HepG2 (cell line): ENCODE data around the gene RBM15B. TPM values are rescaled to one million over a fixed set of nuclear protein-coding genes. Genes with fewer than 3 reads are reported as not detected.
A peak's percentile ranks its signal among the peaks of the same experiment; 100 is the strongest.

Source experiments
- CENPT ChIP-seq: sonication (generic); formaldehyde crosslinking; IDR thresholded peaks from 2 replicates; pipeline ENCODE4 v1.8.0; 2022; ENCODE audit warnings: low read depth, mild to moderate bottlenecking, moderate library complexity, missing genetic modification reagents
- FOXC1 ChIP-seq: sonication (generic); formaldehyde crosslinking; IDR thresholded peaks from 2 replicates; pipeline ENCODE4 v1.8.0; 2022; ENCODE audit warnings: mild to moderate bottlenecking, missing genetic modification reagents, borderline replicate concordance
- KLF9 ChIP-seq: IDR thresholded peaks from 2 replicates; pipeline ENCODE4 v1.6.1; 2016; ENCODE audit warnings: low read depth
- MTA1 ChIP-seq: sonication (generic); formaldehyde crosslinking; IDR thresholded peaks from 2 replicates; pipeline ENCODE4 v1.4.0; 2020; ENCODE audit warnings: missing genetic modification reagents, mild to moderate bottlenecking, borderline replicate concordance
- NFKB2 ChIP-seq: sonication (generic); formaldehyde crosslinking; IDR thresholded peaks from 2 replicates; pipeline ENCODE4 v1.4.0; 2020; ENCODE audit warnings: missing genetic modification reagents, borderline replicate concordance
- NFYC ChIP-seq: IDR thresholded peaks from 2 replicates; pipeline ENCODE4 v1.6.1; 2016; ENCODE audit warnings: missing genetic modification reagents, missing compliant biosample characterization
- ONECUT2 ChIP-seq: sonication (generic); formaldehyde crosslinking; IDR thresholded peaks from 2 replicates; pipeline ENCODE4 v1.4.0; 2020; ENCODE audit warnings: missing genetic modification reagents
- RFXANK ChIP-seq: IDR thresholded peaks from 2 replicates; pipeline ENCODE4 v1.6.1; 2016
- TEF ChIP-seq: sonication (generic); formaldehyde crosslinking; IDR thresholded peaks from 2 replicates; pipeline ENCODE4 v1.5.0; 2020; ENCODE audit warnings: missing genetic modification reagents
- YEATS4 ChIP-seq: sonication (generic); formaldehyde crosslinking; IDR thresholded peaks from 2 replicates; pipeline ENCODE4 v1.4.0; 2020; ENCODE audit warnings: missing genetic modification reagents, borderline replicate concordance
- ZBTB10 ChIP-seq: sonication (generic); formaldehyde crosslinking; IDR thresholded peaks from 2 replicates; pipeline ENCODE4 v1.4.0; 2020; ENCODE audit warnings: missing genetic modification reagents, borderline replicate concordance
- ZC3H13 ChIP-seq: sonication (generic); formaldehyde crosslinking; IDR thresholded peaks from 2 replicates; pipeline ENCODE4 v1.8.1; 2023; ENCODE audit warnings: mild to moderate bottlenecking, missing genetic modification reagents, moderate library complexity
- ZNF230 ChIP-seq: sonication (generic); formaldehyde crosslinking; IDR thresholded peaks from 2 replicates; pipeline ENCODE4 v1.4.0; 2020; ENCODE audit warnings: mild to moderate bottlenecking, missing genetic modification reagents
- ZNF264 ChIP-seq: sonication (generic); formaldehyde crosslinking; IDR thresholded peaks from 2 replicates; pipeline ENCODE4 v1.4.0; 2020; ENCODE audit warnings: missing genetic modification reagents
- ZNF329 ChIP-seq: sonication (generic); formaldehyde crosslinking; IDR thresholded peaks from 2 replicates; pipeline ENCODE4 v1.9.0; 2021; ENCODE audit warnings: low read depth, mild to moderate bottlenecking, missing genetic modification reagents
- ZNF333 ChIP-seq: sonication (generic); formaldehyde crosslinking; IDR thresholded peaks from 2 replicates; pipeline ENCODE4 v1.4.0; 2020; ENCODE audit warnings: mild to moderate bottlenecking, missing genetic modification reagents, borderline replicate concordance
- ZNF7 ChIP-seq: IDR thresholded peaks from 2 replicates; pipeline ENCODE4 v1.6.1; 2016; ENCODE audit warnings: missing biosample characterization, missing genetic modification reagents
- polyA plus RNA-seq, 8 experiments: library from polyadenylated mRNA; depleted of rRNA in 3 of 8; stranded (reverse) in 7 of 8; unstranded in 1 of 8; fragments of >200 nt; fragmentation: Illumina TruSeq in 4 of 8; extraction: Trizol in 4 of 8; gene quantifications; 2 replicates each; pipeline versions ENCODE4 v1.2.1 to v1.2.3, GENCODE V29; 2011 to 2016; ENCODE audit warnings: low read depth in 4 of 8, missing spikeins in 1 of 8, mixed read lengths in 1 of 8; ENCODE audit not compliant: insufficient read depth in 1 of 8
- total RNA-seq, 5 experiments: library from RNA; depleted of rRNA; stranded (reverse); fragments of >200 nt; fragmentation: Illumina TruSeq; extraction: Trizol; gene quantifications; 2 replicates each; pipeline ENCODE4 v1.2.3, GENCODE V29; 2016; ENCODE audit warnings: low read depth in 1 of 5
- TF ChIP-seq, protein P1 (sequence below): sonication (generic); formaldehyde crosslinking; IDR thresholded peaks from 2 replicates; pipeline ENCODE4 v1.5.0; 2020; ENCODE audit warnings: mild to moderate bottlenecking, missing genetic modification reagents

The RBM15B gene
- total and polyA plus RNA-seq, 2 of the 13 experiments (the other 11 are each of a cell fraction or from before 2014, with no cell fraction given) = 8.2 to 19.3 TPM

DNA sequence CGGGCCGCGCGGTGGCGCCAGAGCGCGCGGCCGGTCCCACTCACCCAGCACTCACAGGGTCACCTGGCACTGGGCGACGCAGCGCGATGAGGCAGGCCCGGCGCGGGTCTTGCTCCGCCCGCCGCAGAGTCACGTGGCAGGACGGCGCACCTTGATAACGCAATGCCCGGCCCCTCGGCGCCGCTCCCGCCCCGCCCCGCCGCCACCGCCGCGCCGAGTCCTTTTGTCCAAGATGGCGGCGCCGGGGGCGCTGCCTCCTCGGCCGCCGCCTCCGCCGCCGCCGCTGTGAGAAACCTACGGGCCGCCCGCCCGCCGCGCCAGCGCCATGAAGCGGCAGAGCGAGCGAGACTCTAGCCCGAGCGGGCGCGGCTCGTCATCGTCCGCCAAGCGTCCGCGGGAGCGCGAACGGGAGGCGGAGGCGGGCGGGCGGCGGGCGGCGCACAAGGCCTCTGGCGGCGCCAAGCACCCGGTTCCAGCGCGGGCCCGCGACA is at the start of gene RBM15B (continued):
- no peak for TF ChIP-seq ZBTB10 (CRISPR knock-in tag)
- no peak for TF ChIP-seq FOXC1 (CRISPR knock-in tag)
- TF ChIP-seq YEATS4 = peak; percentile 72; the same call in 1 of the 2 replicates
- TF ChIP-seq KLF9 (CRISPR knock-in tag) = no peak
- peak; percentile 60 for TF ChIP-seq NFYC (CRISPR knock-in tag)
- TF ChIP-seq ZNF329 (CRISPR knock-in tag) = no peak; the same call in 1 of the 2 replicates
- no peak for TF ChIP-seq ONECUT2 (CRISPR knock-in tag)
- TF ChIP-seq ZC3H13 (CRISPR knock-in tag) = peak; percentile 99; the same call in 1 of the 2 replicates
- no peak for TF ChIP-seq CENPT (CRISPR knock-in tag)
- TF ChIP-seq, protein P1, sequence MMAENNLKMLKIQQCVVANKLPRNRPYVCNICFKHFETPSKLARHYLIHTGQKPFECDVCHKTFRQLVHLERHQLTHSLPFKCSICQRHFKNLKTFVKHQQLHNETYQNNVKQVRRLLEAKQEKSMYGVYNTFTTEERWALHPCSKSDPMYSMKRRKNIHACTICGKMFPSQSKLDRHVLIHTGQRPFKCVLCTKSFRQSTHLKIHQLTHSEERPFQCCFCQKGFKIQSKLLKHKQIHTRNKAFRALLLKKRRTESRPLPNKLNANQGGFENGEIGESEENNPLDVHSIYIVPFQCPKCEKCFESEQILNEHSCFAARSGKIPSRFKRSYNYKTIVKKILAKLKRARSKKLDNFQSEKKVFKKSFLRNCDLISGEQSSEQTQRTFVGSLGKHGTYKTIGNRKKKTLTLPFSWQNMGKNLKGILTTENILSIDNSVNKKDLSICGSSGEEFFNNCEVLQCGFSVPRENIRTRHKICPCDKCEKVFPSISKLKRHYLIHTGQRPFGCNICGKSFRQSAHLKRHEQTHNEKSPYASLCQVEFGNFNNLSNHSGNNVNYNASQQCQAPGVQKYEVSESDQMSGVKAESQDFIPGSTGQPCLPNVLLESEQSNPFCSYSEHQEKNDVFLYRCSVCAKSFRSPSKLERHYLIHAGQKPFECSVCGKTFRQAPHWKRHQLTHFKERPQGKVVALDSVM (CRISPR knock-in tag) = peak; percentile 40; the same call in 1 of the 2 replicates
- no peak for TF ChIP-seq ZNF7 (CRISPR knock-in tag)
- 0 out of 2 replicates have a peak, but pooled peaks have one; percentile 66 for TF ChIP-seq ZNF230 (CRISPR knock-in tag)
- TF ChIP-seq ZNF264 = no peak
- no peak for TF ChIP-seq NFKB2 (CRISPR knock-in tag)
- no peak for TF ChIP-seq TEF (CRISPR knock-in tag)
- no peak for TF ChIP-seq ZNF333
- TF ChIP-seq MTA1 (CRISPR knock-in tag) = no peak
- TF ChIP-seq RFXANK = no peak
